ENCODE data around the gene PORCN.

The PORCN gene

DNA sequence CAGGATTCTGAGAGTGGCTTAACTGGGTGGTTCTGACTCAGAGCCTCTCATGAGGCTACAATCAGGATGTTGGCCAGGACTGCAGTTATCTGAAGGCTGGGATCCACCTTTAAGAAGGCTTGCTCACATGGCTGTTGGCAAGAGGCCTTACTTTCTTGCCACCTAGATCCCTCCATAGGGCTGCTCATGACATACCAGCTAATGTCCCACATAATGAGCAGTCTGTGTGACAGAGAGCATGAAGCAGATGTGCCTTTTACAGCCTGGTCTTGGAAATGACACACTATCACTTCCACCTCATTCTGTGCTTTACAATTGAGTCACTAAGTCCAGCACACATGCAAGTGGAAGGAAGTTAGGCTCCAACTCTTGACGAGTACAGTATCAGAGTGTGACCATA is 61.2 kb downstream of the PORCN start:
- H3K23ac ChIP-seq (ENCODE audit: low read length in 2 of 2): no peak overlapping the region
- H4K91ac ChIP-seq (ENCODE audit: low read length): no peak overlapping the region
- H2BK15ac ChIP-seq (ENCODE audit: low read depth, poor library complexity, severe bottlenecking): no peak overlapping the region
- H3K9me3 ChIP-seq (ENCODE audit: control insufficient read depth, low read length): no peaks in the 10 kb centered on the region
- no peak for DNase-seq
- H3K79me1 ChIP-seq (replicated peaks; ENCODE audit: low read length, poor library complexity, severe bottlenecking): no peaks in the 10 kb centered on the region
- H4K8ac ChIP-seq (ENCODE audit: low read length): no peak overlapping the region
- H3K27me3 ChIP-seq (ENCODE audit: control insufficient read depth in 1 of 2, insufficient read depth in 1 of 2, low read length in 2 of 2): no peaks in the 10 kb centered on the region
- no CpG with 5 or more reads among the region's 1 CpG for WGBS
- no peak overlapping the region for H3K4me2 ChIP-seq (ENCODE audit: low read length, poor library complexity, severe bottlenecking)
- no peak overlapping the region for H3K14ac ChIP-seq (ENCODE audit: low read length in 2 of 2)
- no peak overlapping the region for H2AFZ ChIP-seq (ENCODE audit: low read depth, low read length)
- peaks cover 3% of the 10 kb centered on the region for H3K4me1 ChIP-seq (ENCODE audit: control insufficient read depth, insufficient read depth, low read depth, low read length)
- no peak overlapping the region for H3K27ac ChIP-seq (ENCODE audit: low read length, poor library complexity, severe bottlenecking)
- H3K18ac ChIP-seq (ENCODE audit: low read depth in 1 of 2, low read length in 2 of 2): no peak overlapping the region
- H2BK120ac ChIP-seq (ENCODE audit: low read depth, low read length): no peak overlapping the region
- H2BK12ac ChIP-seq (ENCODE audit: low read length in 2 of 2): peak overlapping the region in 1 of 2 experiments; percentile 63
- peaks cover 0 to under 1% of the 10 kb centered on the region in 2 experiments for H3K36me3 ChIP-seq (ENCODE audit: control insufficient read depth in 1 of 2, insufficient read depth in 2 of 2, low read depth in 1 of 2, low read length in 2 of 2)
- no peak overlapping the region for H2AK5ac ChIP-seq (ENCODE audit: low read length, severe bottlenecking)
- H3K4ac ChIP-seq (ENCODE audit: low read depth in 1 of 2, low read length in 2 of 2): peak overlapping the region in 1 of 2 experiments; percentile 26
- H3K4me3 ChIP-seq (ENCODE audit: insufficient read depth in 1 of 2, low read depth in 1 of 2, low read length in 2 of 2): no peak overlapping the region
- H3K9ac ChIP-seq (ENCODE audit: low read length): peak overlapping the region; percentile 38
- H2BK5ac ChIP-seq (ENCODE audit: low read depth, low read length, poor library complexity, severe bottlenecking): no peak overlapping the region
